CD4-positive, alpha-beta T cell treated with Interleukin-12 subunit alpha and Interleukin-12 subunit beta, for 1 hour (primary cell): ENCODE measurements around the gene DLGAP5.

ENCODE experiments used
- DNase-seq: peaks from one replicate; pipeline ENCODE4 v3.0.0-alpha.2; 2020

Gene DLGAP5

GRCh38 chr14:55107766-55108554, 83.4 kb downstream of the DLGAP5 start:
- DNase-seq, result peak; percentile 42

GRCh38 chr14:55105991-55106390, 85.4 kb downstream of the DLGAP5 start:
- no peak for DNase-seq

DNA sequence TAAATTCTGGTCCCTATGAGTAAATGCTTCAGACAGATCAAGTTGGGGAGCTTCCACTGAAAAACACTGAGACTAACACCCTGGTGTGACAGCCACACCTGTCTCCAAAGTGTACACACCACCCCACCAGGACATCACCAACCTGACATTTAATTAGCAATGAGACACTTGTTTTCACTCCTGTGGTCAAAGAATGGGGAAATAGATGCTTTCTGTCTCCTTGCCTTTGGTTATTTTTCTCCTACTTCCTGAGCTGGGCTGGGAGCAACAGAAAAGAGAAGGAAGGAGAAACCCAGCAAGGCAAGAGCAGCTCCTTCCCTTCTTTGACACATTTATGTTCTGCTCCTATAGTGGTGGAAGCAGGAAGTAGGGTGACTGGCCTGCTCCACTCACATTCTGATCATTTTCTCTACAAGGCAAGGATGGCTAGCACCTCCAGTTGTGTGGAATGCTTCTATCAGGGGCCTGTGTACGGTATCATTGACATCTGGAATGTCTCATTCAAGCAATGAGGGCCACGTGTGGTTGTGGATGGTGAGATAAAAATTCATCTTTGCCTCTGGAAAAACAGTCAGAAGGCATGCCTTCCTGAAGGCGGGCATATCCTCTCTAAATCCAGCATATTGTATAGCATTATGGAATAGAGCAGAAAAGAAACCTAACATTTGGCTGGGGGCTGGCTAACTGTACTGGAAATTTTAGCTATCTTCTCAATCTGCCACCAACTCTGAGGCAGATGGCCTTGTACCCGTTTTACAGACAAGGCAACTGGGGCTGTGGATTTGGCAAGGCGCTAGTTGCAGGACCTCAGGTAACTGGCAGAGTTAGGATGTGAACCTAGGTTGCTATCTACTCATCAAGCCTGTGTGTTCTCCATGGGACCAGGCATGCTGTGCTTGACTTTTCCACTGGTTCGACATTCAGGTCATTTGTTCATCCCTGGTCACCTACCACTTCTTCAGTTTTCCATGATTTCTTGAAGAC, 87.1 kb downstream of the DLGAP5 start:
- no peak for DNase-seq

DNA sequence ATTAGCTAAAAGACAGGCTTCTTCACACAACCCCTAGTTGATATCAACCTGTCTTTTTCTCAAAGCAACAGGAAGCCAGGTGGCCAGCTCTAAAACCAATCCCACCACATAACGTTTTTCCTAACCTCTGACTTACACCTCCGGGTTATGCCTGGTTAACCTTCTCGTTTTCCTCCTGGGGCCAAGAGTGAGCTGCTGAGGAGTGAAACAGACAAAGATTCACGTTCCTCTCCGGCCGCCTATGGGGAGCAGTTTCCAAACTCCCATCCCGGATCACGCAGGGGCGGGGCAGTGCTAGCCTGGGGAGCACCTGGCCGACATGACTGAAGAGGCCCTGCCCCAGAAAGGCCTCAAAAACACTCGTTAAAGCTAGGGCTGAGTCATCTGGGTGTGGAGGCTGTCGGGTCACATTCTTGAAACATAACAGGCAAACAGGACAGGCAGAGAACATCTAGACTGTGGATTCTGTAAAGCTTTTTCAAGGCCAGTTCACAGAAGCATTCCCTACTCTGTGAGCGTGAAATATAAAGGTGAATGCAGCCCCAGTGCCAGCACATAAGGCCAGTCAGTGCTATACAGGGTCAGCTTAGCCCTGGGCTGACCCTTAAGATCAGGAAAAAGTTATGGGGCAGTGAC, 88.3 kb downstream of the DLGAP5 start:
- peak; percentile 66 for DNase-seq

- peak; percentile 64 for DNase-seq
Measured at GRCh38 chr14:55102141-55102621, 89.2 kb downstream of the DLGAP5 start.

GRCh38 chr14:55101698-55102097, 89.7 kb downstream of the DLGAP5 start:
- DNase-seq, result no peak

- no peak for DNase-seq
Measured at GRCh38 chr14:55099756-55100155, 91.6 kb downstream of the DLGAP5 start.

GRCh38 chr14:55098561-55098898, 92.9 kb downstream of the DLGAP5 start:
- no peak for DNase-seq
